ENCODE measurements around the gene RFPL3. TPM values are rescaled to one million over a fixed set of nuclear protein-coding genes. Genes with fewer than 3 reads are reported as not detected.
"Not testable (repeated sequence)": the region's sequence is repeated elsewhere in the genome, so short reads cannot be mapped to it uniquely, and the experiment has no call there.

RFPL3 gene
- total RNA-seq, 1 donor from 2014 or later, result not detected

GRCh38 chr22:32333769-32334659, 23.7 kb upstream of the RFPL3 start:
- peak; percentile 3 for DNase-seq (ENCODE audit: low spot score)
- no peaks in the 10 kb centered on the region for H3K27me3 Mint-ChIP-seq (ENCODE audit: low read depth)
- intact Hi-C loops (cut with micrococcal nuclease), result no loop called here
- no peak overlapping the region for H3K4me3 Mint-ChIP-seq (ENCODE audit: low read depth)
- H3K4me1 Mint-ChIP-seq (ENCODE audit: low read depth), result no peaks in the 10 kb centered on the region
- no peak overlapping the region for H3K27ac Mint-ChIP-seq
- no peaks in the 10 kb centered on the region for H3K9me3 Mint-ChIP-seq
- no peaks in the 10 kb centered on the region for H3K36me3 Mint-ChIP-seq (ENCODE audit: low read depth)

GRCh38 chr22:32334660-32335365, 22.9 kb upstream of the RFPL3 start:
- peak; percentile 4 for DNase-seq (ENCODE audit: low spot score)
- Mint-ChIP-seq H3K9me3 (no peaks in the 10 kb centered on the region), H3K27me3 (ENCODE audit: low read depth) (no peaks in the 10 kb centered on the region), H3K36me3 (ENCODE audit: low read depth) (no peaks in the 10 kb centered on the region), H3K4me3 (ENCODE audit: low read depth) (no peak overlapping the region), H3K4me1 (ENCODE audit: low read depth) (no peaks in the 10 kb centered on the region), H3K27ac (no peak overlapping the region)
- intact Hi-C loops (cut with micrococcal nuclease), result no loop called here

- DNase-seq (ENCODE audit: low spot score), result no peak
- no peaks in the 10 kb centered on the region for H3K27me3 Mint-ChIP-seq (ENCODE audit: low read depth)
- H3K4me1 Mint-ChIP-seq (ENCODE audit: low read depth), result no peaks in the 10 kb centered on the region
- no peak overlapping the region for H3K4me3 Mint-ChIP-seq (ENCODE audit: low read depth)
- intact Hi-C loops (cut with micrococcal nuclease), result no loop called here
- no peaks in the 10 kb centered on the region for H3K36me3 Mint-ChIP-seq (ENCODE audit: low read depth)
- no peak overlapping the region for H3K27ac Mint-ChIP-seq
- no peaks in the 10 kb centered on the region for H3K9me3 Mint-ChIP-seq
Observed at GRCh38 chr22:32335471-32335870, 22.2 kb upstream of the RFPL3 start.

- no peaks in the 10 kb centered on the region for H3K36me3 Mint-ChIP-seq (ENCODE audit: low read depth)
- H3K9me3 Mint-ChIP-seq, result no peaks in the 10 kb centered on the region
- H3K27me3 Mint-ChIP-seq (ENCODE audit: low read depth), result peaks cover 4% of the 10 kb centered on the region
- H3K27ac Mint-ChIP-seq, result no peak overlapping the region
- H3K4me1 Mint-ChIP-seq (ENCODE audit: low read depth), result no peaks in the 10 kb centered on the region
- intact Hi-C loops (cut with micrococcal nuclease), result no loop called here
- DNase-seq (ENCODE audit: low spot score), result no peak
- no peak overlapping the region for H3K4me3 Mint-ChIP-seq (ENCODE audit: low read depth)
Observed at GRCh38 chr22:32336121-32336603, 21.5 kb upstream of the RFPL3 start.

DNA sequence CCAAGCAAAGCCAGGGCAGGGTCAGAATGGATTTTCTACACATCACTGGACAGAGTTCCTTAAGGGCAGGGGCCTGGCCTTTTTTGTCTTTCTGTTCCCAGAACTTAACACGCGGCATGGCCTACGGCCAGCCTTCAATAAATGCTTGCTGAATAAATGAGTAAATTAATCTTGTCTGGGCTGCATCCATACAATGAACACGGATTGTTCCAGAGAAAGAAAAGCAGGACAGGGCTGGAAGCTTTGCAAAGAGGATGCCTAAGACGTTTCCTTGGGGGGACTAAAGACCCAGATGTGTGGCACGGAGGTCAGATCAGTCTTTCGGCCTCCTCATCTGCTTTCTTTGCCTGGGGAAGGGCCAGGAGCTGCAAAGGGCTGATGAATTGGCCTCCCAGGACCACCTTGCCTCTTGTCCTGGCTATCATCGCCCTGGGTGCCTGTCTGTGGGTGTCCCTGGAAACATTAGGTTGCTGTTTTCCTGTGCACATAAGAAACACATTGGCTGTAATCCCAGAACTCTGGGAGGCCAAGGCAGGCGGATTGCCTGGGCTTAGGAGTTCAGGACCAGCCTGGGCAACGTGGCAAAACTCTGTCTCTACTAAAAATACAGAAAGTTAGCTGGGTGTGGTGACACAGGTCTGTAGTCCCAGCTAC, 20.8 kb upstream of the RFPL3 start:
- Mint-ChIP-seq H3K4me3 (ENCODE audit: low read depth) (no peak overlapping the region), H3K9me3 (no peaks in the 10 kb centered on the region), H3K36me3 (ENCODE audit: low read depth) (no peaks in the 10 kb centered on the region), H3K27me3 (ENCODE audit: low read depth) (peaks cover 8% of the 10 kb centered on the region), H3K27ac (no peak overlapping the region), H3K4me1 (ENCODE audit: low read depth) (no peaks in the 10 kb centered on the region)
- intact Hi-C loops (cut with micrococcal nuclease), result no loop called here
- DNase-seq (ENCODE audit: low spot score), result no peak

DNA sequence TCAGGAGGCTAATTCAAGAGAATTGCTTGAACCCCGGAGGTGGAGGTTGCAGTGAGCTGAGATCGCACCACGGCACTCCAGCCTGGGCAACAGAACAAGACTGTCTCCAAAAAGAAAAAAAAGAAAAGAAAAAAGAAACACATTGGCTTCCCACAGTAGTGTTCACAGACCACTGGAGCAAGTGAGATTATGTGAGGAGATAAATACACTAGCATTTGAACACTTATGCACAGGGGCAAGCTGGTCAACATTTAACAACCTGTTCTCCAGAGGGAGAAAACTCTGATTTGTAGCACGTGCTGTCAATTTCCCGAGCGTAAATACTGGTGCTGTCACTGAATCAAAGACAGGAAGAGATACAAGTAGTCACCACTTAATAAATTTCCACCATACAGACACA, 20.2 kb upstream of the RFPL3 start:
- H3K9me3 Mint-ChIP-seq; H3K36me3 Mint-ChIP-seq (ENCODE audit: low read depth); DNase-seq (ENCODE audit: low spot score); H3K4me3 Mint-ChIP-seq (ENCODE audit: low read depth); H3K4me1 Mint-ChIP-seq (ENCODE audit: low read depth); H3K27ac Mint-ChIP-seq; intact Hi-C loops (cut with micrococcal nuclease); H3K27me3 Mint-ChIP-seq (ENCODE audit: low read depth): not testable (repeated sequence)

DNA sequence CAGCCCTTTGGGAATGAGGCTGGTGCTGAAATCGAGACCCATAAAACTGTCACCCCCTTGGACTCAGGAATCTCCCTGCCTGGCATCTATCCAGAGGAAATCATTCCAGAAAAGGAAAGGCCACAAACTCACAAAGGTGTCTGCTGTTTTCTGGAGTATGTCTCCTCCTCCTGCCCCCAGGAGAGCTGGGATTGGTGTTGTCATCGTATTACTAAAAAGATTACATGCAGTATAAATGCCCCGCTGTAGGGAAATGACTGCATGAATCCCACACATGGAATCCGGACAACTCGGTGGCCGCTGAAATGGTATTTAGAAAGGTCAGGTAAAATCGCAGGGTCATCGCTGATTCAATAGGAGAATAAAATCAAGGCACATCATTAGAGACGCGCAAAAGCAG, 18.9 kb upstream of the RFPL3 start:
- Mint-ChIP-seq H3K9me3 (no peaks in the 10 kb centered on the region), H3K36me3 (ENCODE audit: low read depth) (no peaks in the 10 kb centered on the region), H3K27me3 (ENCODE audit: low read depth) (peaks cover 18% of the 10 kb centered on the region), H3K4me3 (ENCODE audit: low read depth) (no peak overlapping the region), H3K4me1 (ENCODE audit: low read depth) (peaks cover 7% of the 10 kb centered on the region), H3K27ac (no peak overlapping the region)
- no peak for DNase-seq (ENCODE audit: low spot score)
- intact Hi-C loops (cut with micrococcal nuclease), result no loop called here

GRCh38 chr22:32339190-32340012, 18.3 kb upstream of the RFPL3 start:
- no peak for DNase-seq (ENCODE audit: low spot score)
- Mint-ChIP-seq H3K9me3 (no peaks in the 10 kb centered on the region), H3K27me3 (ENCODE audit: low read depth) (peaks cover 20% of the 10 kb centered on the region), H3K27ac (no peak overlapping the region), H3K4me3 (ENCODE audit: low read depth) (no peak overlapping the region), H3K36me3 (ENCODE audit: low read depth) (no peaks in the 10 kb centered on the region), H3K4me1 (ENCODE audit: low read depth) (peaks cover 12% of the 10 kb centered on the region)
- intact Hi-C loops (cut with micrococcal nuclease), result no loop called here

DNA sequence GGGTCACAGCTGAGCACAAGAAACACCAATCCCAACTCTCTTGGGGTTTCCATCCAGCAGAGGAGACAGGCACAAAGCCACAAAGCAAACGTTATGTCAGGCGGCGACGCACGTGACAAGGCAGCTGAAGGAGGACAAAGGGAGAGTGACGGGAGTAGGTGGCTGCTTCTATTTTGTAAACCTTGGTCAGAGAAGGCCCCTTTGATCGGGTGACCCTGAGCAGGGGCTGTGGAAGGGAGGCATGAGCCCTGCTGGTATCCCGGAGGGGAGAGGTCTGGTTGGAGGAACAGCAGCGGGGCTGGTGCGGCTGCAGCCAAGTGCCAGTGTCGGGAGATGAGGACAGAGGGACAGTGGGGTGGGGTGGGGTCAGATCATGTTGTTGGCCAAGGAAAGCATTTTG, 17.3 kb upstream of the RFPL3 start:
- Mint-ChIP-seq H3K27ac (no peak overlapping the region), H3K27me3 (ENCODE audit: low read depth) (peaks cover 26% of the 10 kb centered on the region), H3K9me3 (no peaks in the 10 kb centered on the region), H3K36me3 (ENCODE audit: low read depth) (no peaks in the 10 kb centered on the region), H3K4me1 (ENCODE audit: low read depth) (peaks cover 12% of the 10 kb centered on the region), H3K4me3 (ENCODE audit: low read depth) (no peak overlapping the region)
- intact Hi-C loops (cut with micrococcal nuclease), result no loop called here
- DNase-seq (ENCODE audit: low spot score), result no peak

DNA sequence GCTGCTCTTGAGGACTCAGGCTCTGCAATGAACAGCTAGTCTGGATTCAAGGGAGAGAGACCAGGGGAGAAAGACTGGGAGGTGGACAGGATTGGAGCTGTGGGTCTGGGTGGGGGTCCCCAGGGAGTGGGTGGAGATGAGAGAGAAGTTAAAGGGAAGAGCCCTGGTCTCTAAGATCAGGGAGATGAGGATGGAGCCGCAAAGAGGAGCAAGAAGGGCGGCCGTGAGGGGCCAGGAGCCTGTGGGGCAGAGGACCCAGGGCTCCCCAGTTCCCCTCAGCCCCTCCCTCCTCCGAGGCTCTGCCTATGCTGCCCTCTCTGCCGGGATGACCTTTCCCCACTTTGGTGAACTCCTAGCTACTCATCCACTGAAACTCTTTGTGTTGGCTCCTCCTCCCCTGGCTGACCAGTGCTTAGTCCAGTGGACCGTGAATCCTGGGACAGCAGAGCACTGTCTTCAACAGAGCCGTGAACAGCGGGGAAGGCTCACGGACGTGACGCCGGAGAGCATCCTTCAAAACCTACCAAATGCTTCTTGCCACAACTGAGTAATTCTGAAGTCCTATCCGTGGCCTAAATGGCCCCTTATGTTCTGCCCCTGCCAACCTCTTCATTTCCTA, 16.4 kb upstream of the RFPL3 start:
- H3K27ac Mint-ChIP-seq, result no peak overlapping the region
- intact Hi-C loops (cut with micrococcal nuclease), result no loop called here
- H3K9me3 Mint-ChIP-seq, result no peaks in the 10 kb centered on the region
- peaks cover 12% of the 10 kb centered on the region for H3K4me1 Mint-ChIP-seq (ENCODE audit: low read depth)
- H3K36me3 Mint-ChIP-seq (ENCODE audit: low read depth), result no peaks in the 10 kb centered on the region
- no peak for DNase-seq (ENCODE audit: low spot score)
- H3K4me3 Mint-ChIP-seq (ENCODE audit: low read depth), result no peak overlapping the region
- H3K27me3 Mint-ChIP-seq (ENCODE audit: low read depth), result peaks cover 31% of the 10 kb centered on the region

- intact Hi-C loops (cut with micrococcal nuclease), result no loop called here
- Mint-ChIP-seq H3K9me3 (no peaks in the 10 kb centered on the region), H3K27me3 (ENCODE audit: low read depth) (peaks cover 32% of the 10 kb centered on the region), H3K36me3 (ENCODE audit: low read depth) (no peaks in the 10 kb centered on the region), H3K4me1 (ENCODE audit: low read depth) (peaks cover 12% of the 10 kb centered on the region), H3K27ac (no peak overlapping the region), H3K4me3 (ENCODE audit: low read depth) (no peak overlapping the region)
- no peak for DNase-seq (ENCODE audit: low spot score)
Observed at GRCh38 chr22:32342977-32343376, 14.7 kb upstream of the RFPL3 start.

GRCh38 chr22:32343941-32344340, 13.7 kb upstream of the RFPL3 start:
- Mint-ChIP-seq H3K4me3 (ENCODE audit: low read depth) (no peak overlapping the region), H3K9me3 (no peaks in the 10 kb centered on the region), H3K27me3 (ENCODE audit: low read depth) (peaks cover 32% of the 10 kb centered on the region), H3K36me3 (ENCODE audit: low read depth) (no peaks in the 10 kb centered on the region), H3K4me1 (ENCODE audit: low read depth) (peaks cover 12% of the 10 kb centered on the region), H3K27ac (peak overlapping the region; percentile 57)
- no peak for DNase-seq (ENCODE audit: low spot score)
- intact Hi-C loops (cut with micrococcal nuclease), result no loop called here
